BLaER1 (cell line): ENCODE data around the gene PPP1R14C.

Source experiments
- H3K27ac ChIP-seq: shearing (Covaris generic); formaldehyde crosslinking; 2 replicates; pipeline ENCODE4 v1.8.1; 2022
- H3K27me3 ChIP-seq: shearing (Covaris generic); formaldehyde crosslinking; 2 replicates; pipeline ENCODE4 v1.8.1; 2022
- H3K36me3 ChIP-seq: shearing (Covaris generic); formaldehyde crosslinking; 2 replicates; pipeline ENCODE4 v1.8.1; 2022
- H3K4me1 ChIP-seq: shearing (Covaris generic); formaldehyde crosslinking; 2 replicates; pipeline ENCODE4 v1.8.1; 2022
- H3K4me2 ChIP-seq: shearing (Covaris generic); formaldehyde crosslinking; 2 replicates; pipeline ENCODE4 v1.8.1; 2022
- H3K4me3 ChIP-seq: shearing (Covaris generic); formaldehyde crosslinking; 2 replicates; pipeline ENCODE4 v1.8.1; 2022
- H3K9ac ChIP-seq: shearing (Covaris generic); formaldehyde crosslinking; 2 replicates; pipeline ENCODE4 v1.8.1; 2022
- H3K9me3 ChIP-seq: shearing (Covaris generic); formaldehyde crosslinking; 2 replicates; pipeline ENCODE4 v1.8.1; 2022
- H4K20me1 ChIP-seq: shearing (Covaris generic); formaldehyde crosslinking; 2 replicates; pipeline ENCODE4 v1.8.1; 2022
- Cebpa-rat ChIP-seq: shearing (Covaris generic); IDR thresholded peaks from 2 replicates; pipeline ENCODE4 v1.8.1; 2022

The PPP1R14C gene

DNA sequence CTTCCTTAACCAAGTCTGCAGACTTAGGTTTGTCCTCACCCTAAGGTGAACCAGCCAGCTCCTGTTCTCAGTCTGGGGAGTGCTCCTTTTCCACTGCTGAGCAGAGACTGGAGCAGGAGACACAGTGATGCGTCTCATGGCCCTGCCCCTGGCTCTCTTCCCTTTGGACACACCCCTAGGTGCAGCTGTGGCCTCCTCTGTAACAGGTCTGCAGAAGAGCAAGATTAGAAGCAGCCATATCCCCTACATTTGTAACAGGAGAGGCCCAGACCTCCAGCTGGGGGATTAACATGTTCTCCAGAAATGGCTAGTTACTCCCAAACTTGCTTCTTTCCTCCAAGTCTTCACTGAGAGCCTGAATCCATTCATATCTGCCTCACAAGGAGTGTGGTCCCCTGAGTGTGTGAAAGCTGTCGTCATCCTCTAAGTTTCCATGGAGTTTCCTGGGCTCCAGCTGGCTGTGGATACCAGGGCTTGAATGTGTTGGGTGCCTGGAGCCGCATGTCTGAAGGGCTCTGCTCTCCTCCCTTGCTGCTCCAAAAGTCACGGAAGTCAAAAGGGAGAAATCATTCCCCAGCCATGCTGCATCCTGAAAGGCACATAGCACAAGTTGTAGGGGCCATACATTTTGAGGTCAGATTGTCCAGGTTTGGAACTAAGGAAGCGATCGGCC is 57.7 kb downstream of the PPP1R14C start:
- Histone ChIP-seq H3K27me3 (no peaks in the 10 kb centered on the region), H3K9ac (no peak overlapping the region), H3K4me2 (no peak overlapping the region), H3K4me3 (no peak overlapping the region), H3K9me3 (no peaks in the 10 kb centered on the region), H3K36me3 (no peaks in the 10 kb centered on the region), H3K27ac (no peak overlapping the region), H4K20me1 (no peaks in the 10 kb centered on the region), H3K4me1 (peaks cover 49% of the 10 kb centered on the region)
- no peak for TF ChIP-seq Cebpa-rat

- Histone ChIP-seq H3K4me3 (no peak overlapping the region), H3K9me3 (no peaks in the 10 kb centered on the region), H3K27me3 (no peaks in the 10 kb centered on the region), H3K9ac (no peak overlapping the region), H4K20me1 (no peaks in the 10 kb centered on the region), H3K27ac (no peak overlapping the region), H3K4me1 (peaks cover 49% of the 10 kb centered on the region), H3K36me3 (no peaks in the 10 kb centered on the region), H3K4me2 (no peak overlapping the region)
- TF ChIP-seq Cebpa-rat, result no peak
These were observed 58.4 kb downstream of the PPP1R14C start for GRCh38 chr6:150201285-150201684.

DNA sequence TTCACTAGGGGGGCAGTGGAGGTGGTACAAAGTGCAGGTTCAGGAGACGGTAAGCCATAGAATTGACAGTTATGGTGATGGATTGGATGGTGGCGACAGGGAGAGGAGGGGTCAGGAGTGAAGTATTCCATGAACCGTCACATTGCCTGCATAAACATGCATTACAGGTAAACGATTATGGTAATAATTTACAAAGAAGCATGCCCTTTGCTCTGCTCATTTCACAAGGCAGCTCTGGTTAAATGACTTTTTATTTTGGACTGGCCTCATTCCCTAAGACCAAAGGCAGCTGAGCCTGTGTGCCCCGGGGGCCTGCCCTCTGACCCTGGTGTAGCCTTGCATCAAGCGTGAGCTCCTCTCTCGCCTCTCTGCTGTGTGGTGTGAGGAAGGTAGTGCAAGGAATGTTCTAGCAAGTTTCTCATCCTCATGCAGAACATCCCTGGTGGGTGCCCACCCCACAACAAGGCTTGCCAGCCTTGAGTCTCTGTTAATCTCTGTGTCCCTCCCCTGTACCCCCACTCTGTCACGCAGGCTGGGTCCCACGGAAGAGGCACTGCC is 59.0 kb downstream of the PPP1R14C start:
- Histone ChIP-seq H3K36me3 (no peaks in the 10 kb centered on the region), H4K20me1 (no peaks in the 10 kb centered on the region), H3K27ac (no peak overlapping the region), H3K9me3 (no peaks in the 10 kb centered on the region), H3K9ac (no peak overlapping the region), H3K4me1 (peaks cover 50% of the 10 kb centered on the region), H3K4me2 (no peak overlapping the region), H3K4me3 (no peak overlapping the region), H3K27me3 (no peaks in the 10 kb centered on the region)
- no peak for TF ChIP-seq Cebpa-rat

GRCh38 chr6:150202404-150202803 is 59.6 kb downstream of the PPP1R14C start:
- Histone ChIP-seq H3K9ac (no peak overlapping the region), H3K4me2 (peak overlapping the region; percentile 18; the same call in 1 of the 2 replicates), H3K27ac (no peak overlapping the region), H4K20me1 (no peaks in the 10 kb centered on the region), H3K27me3 (no peaks in the 10 kb centered on the region), H3K9me3 (no peaks in the 10 kb centered on the region), H3K36me3 (no peaks in the 10 kb centered on the region), H3K4me1 (peaks cover 55% of the 10 kb centered on the region), H3K4me3 (no peak overlapping the region)
- TF ChIP-seq Cebpa-rat, result no peak

GRCh38 chr6:150202934-150203333 is 60.1 kb downstream of the PPP1R14C start:
- Histone ChIP-seq H4K20me1 (no peaks in the 10 kb centered on the region), H3K9ac (no peak overlapping the region), H3K9me3 (no peaks in the 10 kb centered on the region), H3K27ac (no peak overlapping the region), H3K4me1 (peaks cover 61% of the 10 kb centered on the region), H3K4me3 (no peak overlapping the region), H3K27me3 (no peaks in the 10 kb centered on the region), H3K36me3 (no peaks in the 10 kb centered on the region), H3K4me2 (peak overlapping the region; percentile 88)
- no peak for TF ChIP-seq Cebpa-rat

- no peak for TF ChIP-seq Cebpa-rat
- H3K9ac ChIP-seq, result no peak overlapping the region
- no peaks in the 10 kb centered on the region for H3K27me3 ChIP-seq
- no peaks in the 10 kb centered on the region for H3K9me3 ChIP-seq
- H4K20me1 ChIP-seq, result no peaks in the 10 kb centered on the region
- H3K36me3 ChIP-seq, result no peaks in the 10 kb centered on the region
- peak overlapping the region; percentile 88 for H3K4me2 ChIP-seq
- H3K4me1 ChIP-seq, result peaks cover 65% of the 10 kb centered on the region
- H3K27ac ChIP-seq, result no peak overlapping the region
- H3K4me3 ChIP-seq, result no peak overlapping the region
These were observed 60.5 kb downstream of the PPP1R14C start for GRCh38 chr6:150203378-150203777.

GRCh38 chr6:150203871-150204545 is 61.2 kb downstream of the PPP1R14C start:
- Histone ChIP-seq H3K36me3 (no peaks in the 10 kb centered on the region), H4K20me1 (no peaks in the 10 kb centered on the region), H3K4me2 (peak overlapping the region; percentile 88), H3K4me3 (peak overlapping the region; percentile 51), H3K4me1 (peaks cover 71% of the 10 kb centered on the region), H3K27me3 (no peaks in the 10 kb centered on the region), H3K9ac (peak overlapping the region; percentile 39; the same call in 1 of the 2 replicates), H3K9me3 (no peaks in the 10 kb centered on the region), H3K27ac (0 out of 2 replicates have a peak overlapping the region, but pooled peaks have one; percentile 24)
- TF ChIP-seq Cebpa-rat, result no peak

DNA sequence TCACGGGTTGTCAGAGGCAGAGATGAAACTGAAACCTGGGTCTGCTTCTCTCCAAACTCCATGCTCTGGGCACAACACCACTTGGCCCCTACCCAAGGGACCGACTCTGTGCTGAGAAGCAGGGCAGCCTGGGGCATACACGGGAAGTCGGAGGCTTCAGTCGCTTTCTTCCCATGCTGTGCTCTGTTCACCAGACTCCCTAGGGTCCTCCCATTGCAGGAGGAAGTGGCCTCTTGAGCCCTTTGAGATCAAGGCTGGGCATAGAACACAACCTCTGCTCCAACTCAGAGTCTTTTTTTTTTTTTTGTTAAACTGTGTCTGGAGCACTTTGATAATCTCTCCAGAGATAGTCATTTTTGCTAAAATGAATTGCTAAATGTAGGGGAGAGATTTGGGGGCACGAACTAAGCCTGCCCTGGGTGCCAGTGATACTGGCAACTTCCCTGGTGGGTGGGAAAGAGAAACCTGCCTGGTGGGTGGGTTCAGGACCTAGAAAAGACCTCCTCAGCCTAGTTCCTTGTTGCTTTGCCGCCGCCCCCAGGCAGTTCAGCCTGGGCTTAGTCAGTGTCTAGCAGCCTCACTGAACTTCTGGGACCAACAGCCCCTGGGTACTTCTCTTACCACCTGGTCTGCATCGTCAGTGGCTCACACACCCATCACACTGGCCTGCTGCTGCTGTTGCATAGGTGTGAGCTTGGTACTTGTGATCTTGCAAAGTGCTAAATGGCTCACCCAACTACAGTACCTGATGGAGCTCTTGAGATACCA is 62.0 kb downstream of the PPP1R14C start:
- Histone ChIP-seq H3K36me3 (no peaks in the 10 kb centered on the region), H3K9me3 (no peaks in the 10 kb centered on the region), H3K4me3 (peak overlapping the region; percentile 51), H3K9ac (peak overlapping the region; percentile 39; the same call in 1 of the 2 replicates), H3K27me3 (no peaks in the 10 kb centered on the region), H3K27ac (peak overlapping the region; percentile 58), H3K4me1 (peaks cover 72% of the 10 kb centered on the region), H4K20me1 (no peaks in the 10 kb centered on the region), H3K4me2 (peak overlapping the region; percentile 88)
- no peak for TF ChIP-seq Cebpa-rat

DNA sequence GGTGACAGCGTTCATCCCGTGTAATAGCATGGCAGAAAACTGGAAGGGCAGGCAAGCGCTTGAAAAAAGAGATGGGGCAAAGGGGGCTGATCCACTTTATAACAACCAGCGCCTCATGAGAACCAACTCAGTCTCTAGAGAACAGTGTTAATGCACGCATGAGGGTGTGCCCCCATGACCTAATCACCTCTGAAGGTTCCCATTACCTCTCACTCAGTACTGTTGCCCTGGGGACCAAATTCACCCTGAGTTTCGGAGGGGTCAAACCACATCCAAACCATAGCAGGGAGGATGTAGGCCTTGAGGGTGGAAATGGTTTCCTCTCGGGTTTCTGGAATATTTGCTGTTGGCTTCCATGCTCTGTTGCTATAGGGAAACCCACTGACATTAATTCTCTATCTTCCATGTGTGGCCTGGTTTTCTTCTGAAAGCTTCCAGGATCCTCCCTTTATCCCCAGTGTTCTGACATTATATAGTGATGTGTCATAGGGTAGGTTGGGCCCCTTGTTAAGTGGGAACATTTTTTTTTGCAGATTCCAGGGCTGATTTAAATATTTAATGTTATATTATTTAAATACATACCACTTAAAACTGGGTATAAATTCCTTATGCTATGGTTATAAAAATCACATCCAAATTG is 65.2 kb downstream of the PPP1R14C start:
- no peaks in the 10 kb centered on the region for H4K20me1 ChIP-seq
- peaks cover 73% of the 10 kb centered on the region for H3K4me1 ChIP-seq
- H3K4me3 ChIP-seq, result no peak overlapping the region
- H3K9me3 ChIP-seq, result no peaks in the 10 kb centered on the region
- no peak overlapping the region for H3K27ac ChIP-seq
- no peaks in the 10 kb centered on the region for H3K27me3 ChIP-seq
- H3K9ac ChIP-seq, result no peak overlapping the region
- no peaks in the 10 kb centered on the region for H3K36me3 ChIP-seq
- no peak for TF ChIP-seq Cebpa-rat
- peak overlapping the region; percentile 37 for H3K4me2 ChIP-seq
